ENCODE data around the gene SLC25A4.

DNA sequence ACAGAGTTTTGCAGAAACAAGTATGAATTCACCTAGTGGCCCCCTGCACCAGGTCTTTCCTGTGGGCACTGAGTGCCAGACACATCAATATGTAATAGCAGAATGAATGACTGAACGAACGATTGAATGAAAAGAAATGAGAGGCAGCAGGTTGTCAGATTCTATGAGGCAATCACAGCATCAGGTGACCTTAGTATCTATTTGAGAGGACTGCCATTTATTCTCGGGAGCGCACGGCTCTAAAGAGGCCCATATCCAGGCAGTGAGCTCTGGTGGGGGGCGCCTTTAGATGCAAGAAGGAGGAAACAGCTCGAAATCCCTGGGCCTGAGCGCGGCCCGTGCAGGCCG, 528 bp upstream of the SLC25A4 start:
- TF ChIP-seq, protein P1, sequence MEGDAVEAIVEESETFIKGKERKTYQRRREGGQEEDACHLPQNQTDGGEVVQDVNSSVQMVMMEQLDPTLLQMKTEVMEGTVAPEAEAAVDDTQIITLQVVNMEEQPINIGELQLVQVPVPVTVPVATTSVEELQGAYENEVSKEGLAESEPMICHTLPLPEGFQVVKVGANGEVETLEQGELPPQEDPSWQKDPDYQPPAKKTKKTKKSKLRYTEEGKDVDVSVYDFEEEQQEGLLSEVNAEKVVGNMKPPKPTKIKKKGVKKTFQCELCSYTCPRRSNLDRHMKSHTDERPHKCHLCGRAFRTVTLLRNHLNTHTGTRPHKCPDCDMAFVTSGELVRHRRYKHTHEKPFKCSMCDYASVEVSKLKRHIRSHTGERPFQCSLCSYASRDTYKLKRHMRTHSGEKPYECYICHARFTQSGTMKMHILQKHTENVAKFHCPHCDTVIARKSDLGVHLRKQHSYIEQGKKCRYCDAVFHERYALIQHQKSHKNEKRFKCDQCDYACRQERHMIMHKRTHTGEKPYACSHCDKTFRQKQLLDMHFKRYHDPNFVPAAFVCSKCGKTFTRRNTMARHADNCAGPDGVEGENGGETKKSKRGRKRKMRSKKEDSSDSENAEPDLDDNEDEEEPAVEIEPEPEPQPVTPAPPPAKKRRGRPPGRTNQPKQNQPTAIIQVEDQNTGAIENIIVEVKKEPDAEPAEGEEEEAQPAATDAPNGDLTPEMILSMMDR (IDR thresholded peaks at IDR 0.05), result no peak
- TF ChIP-seq EP300 (IDR thresholded peaks at IDR 0.05), result no peak
- no peak for TF ChIP-seq POLR2AphosphoS5 (IDR thresholded peaks at IDR 0.05)
